Vagina (tissue), 2 donors: Measurements from ENCODE around the gene INTS12. TPM values are rescaled to one million over a fixed set of nuclear protein-coding genes. Genes with fewer than 3 reads are reported as not detected.

ENCODE experiments used
- DNase-seq, 2 donors: peaks; one replicate each; pipeline ENCODE4 v3.0.0-alpha.2; 2017; ENCODE audit errors: extremely low spot score in 2 of 2
- H3K27ac ChIP-seq: fragments of 200-600 bp; sonication (generic); one replicate; pipeline ENCODE4 v1.5.1; 2019
- H3K27me3 ChIP-seq: fragments of 200-600 bp; sonication (generic); one replicate; pipeline ENCODE4 v1.5.1; 2019
- H3K36me3 ChIP-seq, 2 donors: fragments of 200-600 bp; sonication (generic); one replicate each; pipeline ENCODE4 v1.5.1; 2017 to 2019
- H3K4me1 ChIP-seq: fragments of 200-600 bp; sonication (generic); one replicate; pipeline ENCODE4 v1.5.1; 2019
- H3K4me3 ChIP-seq, 2 donors: fragments of 200-600 bp; sonication (generic); 1 replicate in 1 of 2; 2 replicates in 1 of 2; pipeline ENCODE4 v1.5.1; 2016 to 2019
- H3K9me3 ChIP-seq: fragments of 200-600 bp; sonication (generic); one replicate; pipeline ENCODE4 v1.5.1; 2019
- POLR2A ChIP-seq, 2 donors: fragments of 450-650 bp; IDR thresholded peaks; one replicate each; pipeline ENCODE4 v1.6.1; 2017; ENCODE audit warnings: antibody characterized with exemption in 2 of 2, mild to moderate bottlenecking in 2 of 2, moderate library complexity in 2 of 2
- POLR2AphosphoS5 ChIP-seq, 2 donors: sonication (generic); formaldehyde crosslinking; IDR thresholded peaks; one replicate each; pipeline ENCODE4 v1.9.0; 2017; ENCODE audit warnings: antibody characterized with exemption in 2 of 2, mild to moderate bottlenecking in 2 of 2, low read depth in 1 of 2; ENCODE audit not compliant: insufficient read depth in 1 of 2
- intact Hi-C: fragments of 100-400 bp; cut with DNase I; formaldehyde crosslinking; loops from one replicate; pipeline ENCODE4 v1.15.1; 2023
- total RNA-seq: library from RNA; depleted of rRNA; stranded (reverse); fragments of >200 nt; gene quantifications from one replicate; pipeline ENCODE4 v1.2.3, GENCODE V29; 2016
- TF ChIP-seq, protein P1 (sequence below), 3 experiments: fragments of 450-650 bp in 2 of 3; fragments of 200-600 bp in 1 of 3; sonication (generic) in 1 of 3; IDR thresholded peaks; one replicate each; pipeline ENCODE4 v1.5.1; 2017 to 2019; ENCODE audit warnings: antibody characterized with exemption in 3 of 3, mild to moderate bottlenecking in 2 of 3, moderate library complexity in 2 of 3

INTS12 gene
- total RNA-seq, 1 donor from 2014 or later = 18.2 TPM

DNA sequence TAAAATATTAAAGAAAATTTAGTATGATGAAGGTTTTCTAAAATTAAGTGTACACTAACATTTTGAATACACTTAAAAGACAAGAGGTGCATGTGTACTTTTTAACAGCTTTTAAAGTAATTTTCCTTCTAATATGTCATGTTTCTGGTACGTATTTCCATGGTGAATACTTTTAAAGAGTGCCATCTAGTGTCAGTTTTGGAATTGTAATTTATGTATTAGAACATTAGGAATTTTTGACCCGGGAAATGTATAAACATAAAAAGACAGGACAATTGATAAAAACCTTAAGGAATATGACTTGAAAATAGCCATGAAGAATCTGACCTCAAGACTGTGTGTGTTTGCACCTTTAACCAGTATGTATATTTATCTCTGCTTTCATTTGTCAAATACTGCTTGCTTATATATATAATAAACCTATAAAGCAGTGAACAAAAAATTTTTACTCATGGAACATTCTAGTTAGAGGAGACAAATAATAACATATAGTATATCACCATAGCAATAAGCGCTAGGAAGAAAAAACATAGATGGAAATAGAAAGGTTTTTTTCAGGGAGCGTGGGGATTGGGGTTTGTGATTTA is 7.3 kb upstream of the INTS12 start:
- Histone ChIP-seq H3K4me3 (no peak overlapping the region), H3K36me3 (no peaks in the 10 kb centered on the region), H3K9me3 (no peaks in the 10 kb centered on the region), H3K27me3 (no peaks in the 10 kb centered on the region), H3K4me1 (no peaks in the 10 kb centered on the region), H3K27ac (no peak overlapping the region)
- TF ChIP-seq POLR2A (IDR thresholded peaks at IDR 0.05) = no peak
- TF ChIP-seq, protein P1, sequence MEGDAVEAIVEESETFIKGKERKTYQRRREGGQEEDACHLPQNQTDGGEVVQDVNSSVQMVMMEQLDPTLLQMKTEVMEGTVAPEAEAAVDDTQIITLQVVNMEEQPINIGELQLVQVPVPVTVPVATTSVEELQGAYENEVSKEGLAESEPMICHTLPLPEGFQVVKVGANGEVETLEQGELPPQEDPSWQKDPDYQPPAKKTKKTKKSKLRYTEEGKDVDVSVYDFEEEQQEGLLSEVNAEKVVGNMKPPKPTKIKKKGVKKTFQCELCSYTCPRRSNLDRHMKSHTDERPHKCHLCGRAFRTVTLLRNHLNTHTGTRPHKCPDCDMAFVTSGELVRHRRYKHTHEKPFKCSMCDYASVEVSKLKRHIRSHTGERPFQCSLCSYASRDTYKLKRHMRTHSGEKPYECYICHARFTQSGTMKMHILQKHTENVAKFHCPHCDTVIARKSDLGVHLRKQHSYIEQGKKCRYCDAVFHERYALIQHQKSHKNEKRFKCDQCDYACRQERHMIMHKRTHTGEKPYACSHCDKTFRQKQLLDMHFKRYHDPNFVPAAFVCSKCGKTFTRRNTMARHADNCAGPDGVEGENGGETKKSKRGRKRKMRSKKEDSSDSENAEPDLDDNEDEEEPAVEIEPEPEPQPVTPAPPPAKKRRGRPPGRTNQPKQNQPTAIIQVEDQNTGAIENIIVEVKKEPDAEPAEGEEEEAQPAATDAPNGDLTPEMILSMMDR (IDR thresholded peaks at IDR 0.05) = peak in 1 of 3 experiments; percentile 32
- intact Hi-C loops = no loop called here
- no peak for DNase-seq

DNA sequence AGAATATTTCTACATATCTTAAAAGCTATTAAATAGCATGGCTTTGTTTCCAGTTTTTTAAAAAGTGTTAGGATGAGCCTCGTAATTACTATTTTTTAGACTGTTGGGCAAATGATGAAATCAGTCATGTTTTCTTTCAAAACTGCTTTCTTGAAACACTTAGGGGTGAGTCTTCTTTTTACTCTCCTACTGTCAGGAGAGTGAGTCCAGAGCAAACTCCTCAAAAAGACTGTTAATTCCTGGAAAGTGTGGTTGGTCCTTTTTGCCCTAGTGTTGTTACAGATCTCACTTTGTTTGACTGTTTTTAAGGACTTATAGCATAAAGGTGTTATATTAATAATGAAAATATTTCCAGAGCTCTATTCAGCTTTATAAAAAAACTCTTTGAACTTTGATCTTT is 6.4 kb upstream of the INTS12 start:
- H3K36me3 ChIP-seq = no peaks in the 10 kb centered on the region
- no peak for TF ChIP-seq POLR2AphosphoS5 (IDR thresholded peaks at IDR 0.05; ENCODE audit: insufficient read depth in 1 of 2, low read depth in 1 of 2)
- no peak for TF ChIP-seq POLR2A (IDR thresholded peaks at IDR 0.05)
- TF ChIP-seq, protein P1 (IDR thresholded peaks at IDR 0.05) = no peak
- H3K4me1 ChIP-seq = no peaks in the 10 kb centered on the region
- intact Hi-C loops = no loop called here
- no peak overlapping the region for H3K4me3 ChIP-seq
- no peaks in the 10 kb centered on the region for H3K9me3 ChIP-seq
- H3K27ac ChIP-seq = no peak overlapping the region
- no peaks in the 10 kb centered on the region for H3K27me3 ChIP-seq
- no peak for DNase-seq

DNA sequence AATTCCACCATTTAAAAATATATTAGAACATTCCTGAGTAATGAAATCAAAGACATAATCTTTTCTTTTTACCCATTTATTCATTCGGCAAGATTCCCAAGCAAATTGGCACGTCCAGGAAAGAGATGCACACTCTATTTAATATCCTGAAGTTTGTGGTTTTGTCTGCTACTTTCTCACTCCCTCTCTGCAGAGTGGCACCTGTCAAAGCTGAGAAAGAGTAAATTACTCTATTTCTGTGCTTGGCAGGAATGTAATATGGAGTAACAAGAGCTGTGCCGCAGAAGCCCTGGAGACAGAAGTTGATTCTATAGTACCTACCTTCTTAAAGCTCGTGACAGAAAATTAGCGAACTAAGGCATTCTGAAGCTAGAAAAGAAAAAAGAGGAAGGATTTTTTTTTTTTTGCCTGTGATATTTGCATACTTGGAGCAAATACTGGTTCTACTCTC is 5.6 kb upstream of the INTS12 start:
- DNase-seq = no peak
- no peak overlapping the region for H3K27ac ChIP-seq
- no peak for TF ChIP-seq POLR2AphosphoS5 (IDR thresholded peaks at IDR 0.05; ENCODE audit: insufficient read depth in 1 of 2, low read depth in 1 of 2)
- TF ChIP-seq, protein P1 (IDR thresholded peaks at IDR 0.05) = no peak
- no peak for TF ChIP-seq POLR2A (IDR thresholded peaks at IDR 0.05)
- no peak overlapping the region for H3K4me3 ChIP-seq
- no peaks in the 10 kb centered on the region for H3K9me3 ChIP-seq
- H3K27me3 ChIP-seq = no peaks in the 10 kb centered on the region
- H3K36me3 ChIP-seq = no peaks in the 10 kb centered on the region
- peaks cover 6% of the 10 kb centered on the region for H3K4me1 ChIP-seq
- intact Hi-C loops = no loop called here

DNA sequence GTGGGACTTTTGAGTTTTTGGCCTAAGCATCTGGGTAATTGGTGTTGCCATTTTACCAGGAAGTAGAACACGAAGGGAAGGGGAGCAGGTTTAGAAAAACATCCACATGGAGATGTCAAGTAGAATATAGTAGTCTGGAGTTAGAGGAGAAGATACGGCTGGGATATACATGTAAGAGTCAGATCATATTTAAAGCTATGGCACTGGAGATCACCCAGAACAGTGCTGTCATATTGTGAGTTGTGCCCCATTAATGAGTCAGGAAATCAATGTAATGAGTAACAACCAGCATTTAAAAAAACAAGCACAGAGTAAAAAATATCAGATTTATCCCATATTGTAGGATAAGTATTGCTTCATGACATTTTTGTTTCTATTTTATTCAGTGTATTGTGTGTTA is 4.3 kb upstream of the INTS12 start:
- Histone ChIP-seq H3K9me3 (no peaks in the 10 kb centered on the region), H3K27ac (no peak overlapping the region), H3K4me3 (no peak overlapping the region), H3K36me3 (no peaks in the 10 kb centered on the region), H3K27me3 (no peaks in the 10 kb centered on the region), H3K4me1 (peaks cover 7% of the 10 kb centered on the region)
- no peak for TF ChIP-seq POLR2AphosphoS5 (IDR thresholded peaks at IDR 0.05; ENCODE audit: insufficient read depth in 1 of 2, low read depth in 1 of 2)
- DNase-seq = no peak
- intact Hi-C loops = no loop called here

DNA sequence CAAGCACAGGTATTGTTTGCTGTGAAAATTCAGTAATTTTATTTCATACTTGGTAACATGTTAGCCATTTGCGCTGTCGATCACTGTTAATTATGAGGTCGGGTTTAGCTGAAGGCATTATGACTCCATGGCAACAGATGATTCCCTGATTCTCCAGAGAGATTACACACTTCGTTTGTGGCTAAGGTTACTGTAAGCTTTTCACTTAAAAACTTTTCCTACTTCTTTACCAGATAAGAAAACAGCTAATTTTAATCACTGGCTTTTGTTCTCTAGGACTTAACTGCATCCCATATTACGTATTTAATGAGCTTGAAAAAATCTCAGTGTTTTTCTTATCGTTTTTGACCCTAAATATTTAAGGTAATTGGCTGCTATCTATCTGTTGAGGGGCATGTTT is 2.2 kb upstream of the INTS12 start:
- no peaks in the 10 kb centered on the region for H3K9me3 ChIP-seq
- intact Hi-C loops = no loop called here
- no peak overlapping the region for H3K27ac ChIP-seq
- DNase-seq = no peak
- H3K4me1 ChIP-seq = peaks cover 18% of the 10 kb centered on the region
- H3K36me3 ChIP-seq = no peaks in the 10 kb centered on the region
- no peaks in the 10 kb centered on the region for H3K27me3 ChIP-seq
- no peak overlapping the region for H3K4me3 ChIP-seq
- TF ChIP-seq, protein P1 (IDR thresholded peaks at IDR 0.05) = no peak
- TF ChIP-seq POLR2AphosphoS5 (IDR thresholded peaks at IDR 0.05; ENCODE audit: insufficient read depth in 1 of 2, low read depth in 1 of 2) (no peak), POLR2A (IDR thresholded peaks at IDR 0.05) (no peak)
